PFSK-1 (cell line): ENCODE measurements around the gene LRP2.

ENCODE experiments used
- POLR2AphosphoS5 ChIP-seq: IDR thresholded peaks from 2 replicates; pipeline ENCODE4 v1.6.1; 2012; ENCODE audit warnings: low read depth, mild to moderate bottlenecking, control low read depth, low read length, moderate library complexity
- REST ChIP-seq, 2 experiments: IDR thresholded peaks; 2 replicates each; pipeline versions ENCODE4 v1.6.1 to v1.8.0; 2011 to 2012; ENCODE audit warnings: low read depth in 2 of 2, low read length in 2 of 2, control low read depth in 1 of 2, inconsistent platforms in 1 of 2, mild to moderate bottlenecking in 1 of 2, moderate library complexity in 1 of 2; ENCODE audit not compliant: insufficient read depth in 1 of 2

- TF ChIP-seq POLR2AphosphoS5 (no peak), REST (IDR thresholded peaks at IDR 0.05; ENCODE audit: insufficient read depth in 1 of 2, low read depth in 2 of 2, low read length in 2 of 2) (no peak)
Observed at GRCh38 chr2:169173876-169174275, 188.5 kb downstream of the LRP2 start.
